H1 (cell line): Measurements from ENCODE around the gene CNGB1. TPM values are rescaled to one million over a fixed set of nuclear protein-coding genes. Genes with fewer than 3 reads are reported as not detected.

Experiments used
- CTCF ChIA-PET: fragments of 300-600 bp; sonication (Branson Sonifier 250); formaldehyde crosslinking; loops from one replicate; lab custom pipeline; 2021; ENCODE audit not compliant: partially characterized antibody; lab: Charles Lee
- POLR2A ChIA-PET: fragments of 300-600 bp; sonication (Branson Sonifier 250); formaldehyde crosslinking; loops from one replicate; lab custom pipeline; 2021; ENCODE audit warnings: inconsistent platforms; ENCODE audit not compliant: partially characterized antibody; lab: Charles Lee
- DNase-seq, 2 experiments: peaks; one replicate each; pipeline versions ENCODE4 v3.0.0 to v3.0.0-alpha.2; 2010 to 2022; ENCODE audit warnings: low spot score in 2 of 2, low read depth in 1 of 2, mixed read lengths in 1 of 2
- FAIRE-seq: peaks from 2 replicates; lab custom pipeline; 2011; peaks lifted over from hg19 to GRCh38; lab: Jason Lieb, UNC
- H2AFZ ChIP-seq: 2 replicates; pipeline ENCODE4 v1.8.1; 2012; ENCODE audit warnings: low read length, inconsistent platforms
- H2AK5ac ChIP-seq: 2 replicates; pipeline ENCODE4 v1.6.1; 2013; ENCODE audit warnings: low read depth, low read length
- H2BK120ac ChIP-seq: replicated peaks from 2 replicates; pipeline ENCODE3; 2013; ENCODE audit warnings: low read depth, low read length, inconsistent platforms
- H2BK12ac ChIP-seq: 2 replicates; pipeline ENCODE4 v1.6.1; 2013; ENCODE audit warnings: low read depth, low read length
- H2BK15ac ChIP-seq: 2 replicates; pipeline ENCODE4 v1.6.1; 2013; ENCODE audit warnings: low read length
- H2BK20ac ChIP-seq: 2 replicates; pipeline ENCODE4 v1.6.1; 2013; ENCODE audit warnings: low read length
- H2BK5ac ChIP-seq: 2 replicates; pipeline ENCODE4 v1.6.1; 2013; ENCODE audit warnings: low read depth, low read length
- H3K14ac ChIP-seq: 2 replicates; pipeline ENCODE4 v1.6.1; 2013; ENCODE audit warnings: inconsistent platforms; ENCODE audit not compliant: insufficient read length
- H3K18ac ChIP-seq: 2 replicates; pipeline ENCODE4 v1.6.1; 2013; ENCODE audit warnings: low read length; ENCODE audit errors: extremely low read depth
- H3K23ac ChIP-seq: 2 replicates; pipeline ENCODE4 v1.6.1; 2013; ENCODE audit warnings: inconsistent platforms; ENCODE audit not compliant: insufficient read length
- H3K23me2 ChIP-seq: 2 replicates; pipeline ENCODE4 v1.6.1; 2013; ENCODE audit warnings: low read depth, low read length
- H3K27ac ChIP-seq: 2 replicates; pipeline ENCODE4 v1.6.1; 2011; ENCODE audit warnings: low read depth, low read length, inconsistent platforms
- H3K27me3 ChIP-seq, 4 experiments: replicated peaks in 1 of 4; 1 replicate in 1 of 4; 2 replicates in 3 of 4; pipeline versions ENCODE4 v1.6.1 to v1.8.1; 2011 to 2013; ENCODE audit warnings: low read length in 3 of 4, mild to moderate bottlenecking in 3 of 4, inconsistent platforms in 2 of 4, mixed read lengths in 2 of 4, moderate library complexity in 1 of 4; ENCODE audit not compliant: control insufficient read depth in 3 of 4, insufficient read depth in 3 of 4; ENCODE audit errors: extremely low read depth in 1 of 4
- H3K36me3 ChIP-seq, 4 experiments: 2 replicates each; pipeline versions ENCODE4 v1.6.1 to v1.8.1; 2011 to 2013; ENCODE audit warnings: mild to moderate bottlenecking in 4 of 4, low read length in 3 of 4, moderate library complexity in 2 of 4, control low read depth in 1 of 4, inconsistent platforms in 1 of 4; ENCODE audit not compliant: insufficient read depth in 4 of 4, control insufficient read depth in 2 of 4
- H3K4ac ChIP-seq: replicated peaks from 2 replicates; pipeline ENCODE3; 2013; ENCODE audit warnings: low read length, low read depth, mixed read lengths, inconsistent platforms; ENCODE audit not compliant: insufficient read length
- H3K4me1 ChIP-seq, 4 experiments: replicated peaks in 1 of 4; 1 replicate in 1 of 4; 2 replicates in 3 of 4; pipeline versions ENCODE4 v1.6.1 to v1.8.1; 2011 to 2013; ENCODE audit warnings: low read length in 3 of 4, inconsistent platforms in 2 of 4, mixed read lengths in 1 of 4; ENCODE audit not compliant: insufficient read depth in 4 of 4, control insufficient read depth in 3 of 4
- H3K4me2 ChIP-seq, 2 experiments: 2 replicates each; pipeline versions ENCODE4 v1.6.1 to v1.8.1; 2011 to 2013; ENCODE audit warnings: low read depth in 2 of 2, low read length in 2 of 2, control low read depth in 1 of 2, inconsistent platforms in 1 of 2, mild to moderate bottlenecking in 1 of 2; ENCODE audit not compliant: insufficient read depth in 1 of 2
- H3K4me3 ChIP-seq, 4 experiments: fragments of 200-600, 300-600 bp in 1 of 4; sonication (generic), shearing (Covaris generic), sonication (Bioruptor Twin) in 1 of 4; 2 replicates each; pipeline versions ENCODE4 v1.5.1 to v1.8.1; 2011 to 2016; ENCODE audit warnings: low read length in 4 of 4, low read depth in 3 of 4, control low read depth in 2 of 4, inconsistent platforms in 2 of 4, mild to moderate bottlenecking in 2 of 4, mixed read lengths in 1 of 4, moderate library complexity in 1 of 4; ENCODE audit not compliant: insufficient read depth in 2 of 4; ENCODE audit errors: extremely low read depth in 1 of 4
- H3K56ac ChIP-seq: replicated peaks from 2 replicates; pipeline ENCODE3; 2013; ENCODE audit warnings: low read depth, mild to moderate bottlenecking, mixed read lengths, low read length, inconsistent platforms; ENCODE audit not compliant: insufficient read length
- H3K79me1 ChIP-seq: 2 replicates; pipeline ENCODE4 v1.6.1; 2013; ENCODE audit warnings: low read depth, low read length, control low read depth
- H3K79me2 ChIP-seq, 2 experiments: 2 replicates each; pipeline versions ENCODE4 v1.6.1 to v1.8.1; 2012 to 2013; ENCODE audit warnings: low read length in 2 of 2, mild to moderate bottlenecking in 2 of 2, inconsistent platforms in 1 of 2; ENCODE audit not compliant: insufficient read depth in 2 of 2, control insufficient read depth in 1 of 2
- H3K9ac ChIP-seq, 4 experiments: replicated peaks in 1 of 4; 1 replicate in 1 of 4; 2 replicates in 3 of 4; pipeline versions ENCODE4 v1.6.1 to v1.8.1; 2011 to 2013; ENCODE audit warnings: low read depth in 3 of 4, low read length in 3 of 4, control low read depth in 2 of 4, mild to moderate bottlenecking in 2 of 4, moderate library complexity in 2 of 4, inconsistent platforms in 1 of 4; ENCODE audit errors: extremely low read depth in 1 of 4
- H3K9me3 ChIP-seq, 2 experiments: 2 replicates each; pipeline versions ENCODE4 v1.6.1 to v1.8.1; 2012 to 2013; ENCODE audit warnings: mild to moderate bottlenecking in 2 of 2, moderate library complexity in 2 of 2, control low read depth in 1 of 2, inconsistent platforms in 1 of 2, low read depth in 1 of 2, low read length in 1 of 2, mixed read lengths in 1 of 2; ENCODE audit not compliant: insufficient read depth in 2 of 2
- H4K20me1 ChIP-seq, 2 experiments: replicated peaks in 1 of 2; 2 replicates each; pipeline versions ENCODE3 to v1.8.1; 2011 to 2013; ENCODE audit warnings: inconsistent platforms in 2 of 2, low read length in 2 of 2, mild to moderate bottlenecking in 1 of 2; ENCODE audit not compliant: insufficient read depth in 2 of 2, control insufficient read depth in 1 of 2
- H4K5ac ChIP-seq: 2 replicates; pipeline ENCODE4 v1.6.1; 2013; ENCODE audit warnings: low read length, low read depth, mixed read lengths, inconsistent platforms; ENCODE audit not compliant: insufficient read length
- H4K8ac ChIP-seq: 2 replicates; pipeline ENCODE4 v1.8.0; 2013; ENCODE audit warnings: mild to moderate bottlenecking, moderate library complexity, low read length, inconsistent platforms; ENCODE audit not compliant: insufficient read depth; ENCODE audit errors: extremely low read depth
- H4K91ac ChIP-seq: replicated peaks from 2 replicates; pipeline ENCODE3; 2013; ENCODE audit warnings: low read length, mixed read lengths, inconsistent platforms; ENCODE audit not compliant: insufficient read length
- CHD2 ChIP-seq: IDR thresholded peaks from 2 replicates; pipeline ENCODE4 v1.6.1; 2012; ENCODE audit warnings: low read length, improper control_type of control experiment
- CTCF ChIP-seq, 3 experiments: IDR thresholded peaks; 1 replicate in 2 of 3; 2 replicates in 1 of 3; pipeline versions ENCODE4 v1.5.1 to v1.6.1; 2011; ENCODE audit warnings: low read length in 3 of 3, mild to moderate bottlenecking in 3 of 3, inconsistent platforms in 2 of 3, low read depth in 1 of 3, moderate library complexity in 1 of 3; ENCODE audit not compliant: insufficient read depth in 1 of 3; ENCODE audit errors: control extremely low read depth in 1 of 3
- EP300 ChIP-seq, 2 experiments: IDR thresholded peaks; 1 replicate in 1 of 2; 2 replicates in 1 of 2; pipeline ENCODE4 v1.6.1; 2011 to 2012; ENCODE audit warnings: low read depth in 2 of 2, low read length in 2 of 2, mild to moderate bottlenecking in 2 of 2, borderline replicate concordance in 1 of 2, inconsistent platforms in 1 of 2, moderate library complexity in 1 of 2
- FOSL1 ChIP-seq: IDR thresholded peaks from 2 replicates; pipeline ENCODE4 v1.6.1; 2011; ENCODE audit warnings: mild to moderate bottlenecking, low read depth, low read length, moderate library complexity; ENCODE audit not compliant: insufficient read depth
- KDM4A ChIP-seq: IDR thresholded peaks from one replicate; pipeline ENCODE4 v1.7.1; 2012; ENCODE audit warnings: low read depth, mild to moderate bottlenecking, moderate library complexity, low read length, inconsistent platforms; ENCODE audit not compliant: severe bottlenecking
- RXRA ChIP-seq: IDR thresholded peaks from 2 replicates; pipeline ENCODE4 v1.6.1; 2011; ENCODE audit warnings: low read depth, mild to moderate bottlenecking, low read length, moderate library complexity; ENCODE audit not compliant: insufficient read depth
- SIN3A ChIP-seq, 2 experiments: IDR thresholded peaks in 1 of 2; conservative IDR thresholded peaks in 1 of 2; 2 replicates each; pipeline ENCODE4 v1.6.1; 2011 to 2012; ENCODE audit warnings: low read length in 2 of 2, improper control_type of control experiment in 1 of 2, low read depth in 1 of 2, mild to moderate bottlenecking in 1 of 2
- SP1 ChIP-seq: IDR thresholded peaks from 2 replicates; pipeline ENCODE4 v1.6.1; 2011; ENCODE audit warnings: low read depth, low read length
- SRF ChIP-seq: IDR thresholded peaks from 2 replicates; pipeline ENCODE4 v1.6.1; 2011; ENCODE audit warnings: mild to moderate bottlenecking, low read depth, low read length, moderate library complexity
- TBP ChIP-seq: IDR thresholded peaks from 2 replicates; pipeline ENCODE4 v1.6.1; 2011; ENCODE audit warnings: low read depth, low read length, improper control_type of control experiment
- WGBS, 2 experiments: shearing (Covaris generic) in 1 of 2; methylation state at CpG; one replicate each; pipeline versions ENCODE4 v1.1.6 to v1.1.7; 2013 to 2015; ENCODE audit warnings: low lambda C conversion rate in 2 of 2, mixed read lengths in 2 of 2, inconsistent platforms in 1 of 2, low coverage in 1 of 2, missing lambda C conversion rate in 1 of 2; ENCODE audit not compliant: insufficient replicate concordance in 2 of 2, insufficient coverage in 1 of 2, insufficient read length in 1 of 2; ENCODE audit errors: extremely low coverage in 1 of 2, missing lambda C conversion rate in 1 of 2; 5-methylcytosine and 5-hydroxymethylcytosine counted together
- polyA plus RNA-seq, 7 experiments: library from polyadenylated mRNA; depleted of rRNA in 3 of 7; stranded (reverse) in 5 of 7; unstranded in 2 of 7; fragments of >200 nt in 5 of 7; fragments of 200-250 nt in 2 of 7; gene quantifications; 1 replicate in 5 of 7; 2 replicates in 1 of 7; 4 replicates in 1 of 7; pipeline versions ENCODE4 v1.2.1 to v1.2.3, GENCODE V29; 2011 to 2013; ENCODE audit warnings: missing spikeins in 2 of 7, mixed read lengths in 2 of 7
- total RNA-seq: library from RNA; stranded (reverse); fragmentation: NEBNext Ultra II Directional; extraction: Animal tissue kit (Norgen Biotek cat#: 25700); gene quantifications from 2 replicates; pipeline ENCODE4 v1.2.1, GENCODE V29; 2021

The CNGB1 gene
- total and polyA plus RNA-seq, 2 of the 8 experiments (the other 6 are each of a cell fraction or from before 2014, with no cell fraction given): not detected

- POLR2A ChIA-PET: no interaction called here
- DNase-seq (no peak), FAIRE-seq (no peak)
- H3K23me2 ChIP-seq: no peaks in the 10 kb centered on the region
- H3K27ac ChIP-seq: no peak overlapping the region
- H2BK20ac ChIP-seq: no peak overlapping the region
- no peaks in the 10 kb centered on the region for H3K36me3 ChIP-seq
- no peak overlapping the region for H3K9ac ChIP-seq
- no peak overlapping the region for H2BK5ac ChIP-seq
- no peak overlapping the region for H4K91ac ChIP-seq
- H3K27me3 ChIP-seq: no peaks in the 10 kb centered on the region
- H2AK5ac ChIP-seq: no peak overlapping the region
- no peak overlapping the region; the same call in 1 of the 2 replicates for H4K8ac ChIP-seq
- H2BK120ac ChIP-seq: no peak overlapping the region
- no peak overlapping the region for H3K4me3 ChIP-seq
- no peak overlapping the region for H3K56ac ChIP-seq
- 95% methylated on average over 12 of the region's 12 CpGs; no CpG with 5 or more reads in 1 of the 2 experiments for WGBS, 2 experiments
- no peaks in the 10 kb centered on the region for H3K9me3 ChIP-seq
- no peak overlapping the region for H2AFZ ChIP-seq
- H4K5ac ChIP-seq: no peak overlapping the region
- H3K79me1 ChIP-seq: no peaks in the 10 kb centered on the region
- H3K4me1 ChIP-seq: no peaks in the 10 kb centered on the region; a peak in 2 of 7 replicates
- CTCF ChIA-PET: interaction anchor here (0.7 to 16.4 kb wide), 16 partner anchors 9 to 457 kb away, joined by 3 to 305 read pairs (median 5); partner anchors contain the start of genes USB1 and ZNF319
- no peak overlapping the region for H3K4me2 ChIP-seq
- H2BK12ac ChIP-seq: no peak overlapping the region; the same call in 1 of the 2 replicates
- H3K23ac ChIP-seq: no peak overlapping the region
- no peak overlapping the region for H3K4ac ChIP-seq
- H3K18ac ChIP-seq: no peak overlapping the region; the same call in 1 of the 2 replicates
- no peaks in the 10 kb centered on the region for H4K20me1 ChIP-seq
- H3K79me2 ChIP-seq: no peaks in the 10 kb centered on the region
- no peak overlapping the region for H3K14ac ChIP-seq
- H2BK15ac ChIP-seq: peak overlapping the region; percentile 92
- TF ChIP-seq KDM4A (no peak), SP1 (no peak), SRF (no peak), TBP (no peak), SIN3A (conservative IDR thresholded peaks at IDR 0.05 in 1 of 2, IDR thresholded peaks at IDR 0.05 in 1 of 2; ENCODE audit: low read depth in 1 of 2, low read length in 2 of 2) (no peak), FOSL1 (no peak), EP300 (IDR thresholded peaks at IDR 0.05; ENCODE audit: borderline replicate concordance in 1 of 2, low read depth in 2 of 2, low read length in 2 of 2) (no peak), CHD2 (no peak), CTCF (IDR thresholded peaks at IDR 0.05; ENCODE audit: control extremely low read depth in 1 of 3, insufficient read depth in 1 of 3, low read depth in 1 of 3, low read length in 3 of 3) (no peak), RXRA (no peak)
Observed at GRCh38 chr16:57901480-57902069, 69.4 kb downstream of the CNGB1 start.
